GM12801 (cell line): ENCODE data around the gene GALNT15.

Experiments
- TF ChIP-seq, protein P1 (sequence below): IDR thresholded peaks from one replicate; pipeline ENCODE4 v1.5.1; 2011; ENCODE audit warnings: control low read depth; ENCODE audit not compliant: insufficient read length; ENCODE audit errors: extremely low read depth

Gene GALNT15

DNA sequence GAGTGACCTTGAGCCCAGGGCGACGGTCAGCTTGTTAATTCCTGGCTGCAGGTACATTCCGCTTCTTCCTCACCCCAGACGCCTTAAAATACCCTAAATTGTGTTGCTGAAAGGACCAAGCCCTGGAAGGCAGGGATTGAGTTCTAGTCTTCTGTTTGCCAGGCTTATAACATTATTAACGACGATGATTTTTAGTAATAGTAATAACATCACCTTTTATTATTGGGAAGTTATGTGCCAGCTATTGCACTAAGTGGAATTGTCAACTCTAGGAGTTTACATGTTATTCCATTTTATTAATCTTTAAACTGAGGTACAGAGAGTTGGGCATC lies 90.9 kb downstream of the GALNT15 start:
- TF ChIP-seq, protein P1, sequence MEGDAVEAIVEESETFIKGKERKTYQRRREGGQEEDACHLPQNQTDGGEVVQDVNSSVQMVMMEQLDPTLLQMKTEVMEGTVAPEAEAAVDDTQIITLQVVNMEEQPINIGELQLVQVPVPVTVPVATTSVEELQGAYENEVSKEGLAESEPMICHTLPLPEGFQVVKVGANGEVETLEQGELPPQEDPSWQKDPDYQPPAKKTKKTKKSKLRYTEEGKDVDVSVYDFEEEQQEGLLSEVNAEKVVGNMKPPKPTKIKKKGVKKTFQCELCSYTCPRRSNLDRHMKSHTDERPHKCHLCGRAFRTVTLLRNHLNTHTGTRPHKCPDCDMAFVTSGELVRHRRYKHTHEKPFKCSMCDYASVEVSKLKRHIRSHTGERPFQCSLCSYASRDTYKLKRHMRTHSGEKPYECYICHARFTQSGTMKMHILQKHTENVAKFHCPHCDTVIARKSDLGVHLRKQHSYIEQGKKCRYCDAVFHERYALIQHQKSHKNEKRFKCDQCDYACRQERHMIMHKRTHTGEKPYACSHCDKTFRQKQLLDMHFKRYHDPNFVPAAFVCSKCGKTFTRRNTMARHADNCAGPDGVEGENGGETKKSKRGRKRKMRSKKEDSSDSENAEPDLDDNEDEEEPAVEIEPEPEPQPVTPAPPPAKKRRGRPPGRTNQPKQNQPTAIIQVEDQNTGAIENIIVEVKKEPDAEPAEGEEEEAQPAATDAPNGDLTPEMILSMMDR: no peak

DNA sequence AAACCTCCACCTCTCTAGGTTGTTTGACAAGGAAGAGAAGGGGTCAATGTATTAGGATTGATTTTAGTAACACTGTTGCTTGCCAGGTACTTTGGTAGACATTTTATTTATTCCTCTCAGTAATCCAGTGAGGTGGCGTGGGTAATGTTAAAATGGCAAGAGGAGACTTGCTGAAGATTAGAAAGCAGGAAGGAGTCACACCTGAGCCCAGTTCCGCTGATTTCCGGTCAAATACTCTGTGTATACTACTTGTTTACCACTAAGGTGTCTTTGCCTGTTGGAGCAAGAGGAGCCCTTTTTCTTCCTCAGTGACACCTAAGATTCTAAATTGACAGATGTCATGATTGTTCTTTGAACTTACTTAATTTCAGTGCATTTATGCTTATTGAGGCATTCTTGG lies 92.2 kb downstream of the GALNT15 start:
- TF ChIP-seq, protein P1: no peak

DNA sequence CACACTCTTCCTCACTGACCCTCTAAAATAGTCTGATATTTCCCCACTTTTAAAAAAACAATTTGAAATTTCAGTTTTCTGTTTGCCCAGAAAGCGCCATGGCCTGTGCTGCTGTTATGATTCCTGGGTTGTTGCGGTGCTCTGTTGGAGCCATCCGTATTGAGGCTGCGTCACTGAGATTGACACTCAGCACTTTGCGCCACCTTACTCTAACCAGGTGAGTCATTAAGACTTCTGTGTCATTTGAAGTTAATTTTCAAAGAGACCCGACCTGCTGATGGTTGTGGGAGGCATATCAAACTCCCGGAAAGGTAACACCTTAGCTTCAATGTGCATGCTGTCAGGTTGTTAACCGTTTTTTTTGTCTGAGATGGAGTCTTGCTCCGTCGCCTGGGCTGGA lies 96.4 kb downstream of the GALNT15 start:
- TF ChIP-seq, protein P1: no peak

DNA sequence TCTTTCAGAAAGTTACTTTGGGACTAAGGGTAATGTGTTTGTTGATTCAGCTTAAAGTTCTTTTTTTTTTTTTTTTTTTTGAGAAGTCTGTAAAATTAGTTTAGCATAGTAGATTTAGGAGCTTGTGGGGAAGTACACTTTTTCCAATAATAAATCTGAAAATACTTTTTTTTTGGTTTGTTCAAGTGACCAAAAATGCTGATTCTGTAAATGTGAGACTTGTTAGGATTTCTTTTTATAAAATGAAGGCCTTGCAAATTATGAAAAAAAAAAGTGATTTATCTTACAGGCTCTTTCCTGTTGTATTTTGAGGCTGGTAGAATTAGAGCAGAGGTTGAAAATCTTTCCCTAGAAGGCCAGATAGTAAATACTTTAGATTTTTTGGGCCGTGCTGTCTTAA lies 98.1 kb downstream of the GALNT15 start:
- TF ChIP-seq, protein P1: no peak

DNA sequence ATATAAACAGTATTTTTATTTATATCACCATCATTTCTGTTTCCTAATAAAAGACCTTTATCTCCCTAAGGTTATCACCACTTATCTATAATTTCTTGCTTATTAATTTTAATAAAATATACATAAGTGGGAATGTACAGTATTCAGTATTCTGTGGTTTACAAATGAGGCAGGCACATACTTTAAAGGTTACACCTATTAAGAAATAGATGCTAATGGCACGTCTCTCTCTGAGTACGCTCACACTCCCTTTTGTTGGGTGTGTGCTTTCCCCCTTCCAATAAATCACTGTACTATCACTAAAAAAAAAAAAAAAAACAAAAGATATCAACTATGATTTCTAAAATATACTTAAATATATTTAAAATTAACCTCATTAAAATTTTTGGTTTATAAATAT lies 99.4 kb downstream of the GALNT15 start:
- TF ChIP-seq, protein P1: no peak

DNA sequence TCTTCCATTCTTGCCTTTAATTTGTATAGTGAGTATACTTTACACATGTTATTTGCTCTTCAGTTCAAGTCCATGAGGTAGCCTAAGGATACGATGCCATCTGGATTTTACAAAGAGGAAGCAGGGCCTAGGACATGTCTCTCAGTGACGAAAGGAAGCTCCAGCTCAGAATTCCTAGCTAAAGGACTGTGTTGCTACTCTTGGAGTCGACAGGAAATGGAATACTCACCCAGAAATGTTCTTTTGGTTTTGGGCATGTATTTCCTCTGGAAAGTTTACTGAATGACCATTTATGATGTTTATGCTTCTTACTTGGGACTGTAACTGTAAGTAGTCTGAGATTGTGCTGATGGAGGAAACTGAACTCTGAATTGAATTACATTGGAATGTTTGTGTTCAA lies 103.0 kb downstream of the GALNT15 start:
- TF ChIP-seq, protein P1: no peak

DNA sequence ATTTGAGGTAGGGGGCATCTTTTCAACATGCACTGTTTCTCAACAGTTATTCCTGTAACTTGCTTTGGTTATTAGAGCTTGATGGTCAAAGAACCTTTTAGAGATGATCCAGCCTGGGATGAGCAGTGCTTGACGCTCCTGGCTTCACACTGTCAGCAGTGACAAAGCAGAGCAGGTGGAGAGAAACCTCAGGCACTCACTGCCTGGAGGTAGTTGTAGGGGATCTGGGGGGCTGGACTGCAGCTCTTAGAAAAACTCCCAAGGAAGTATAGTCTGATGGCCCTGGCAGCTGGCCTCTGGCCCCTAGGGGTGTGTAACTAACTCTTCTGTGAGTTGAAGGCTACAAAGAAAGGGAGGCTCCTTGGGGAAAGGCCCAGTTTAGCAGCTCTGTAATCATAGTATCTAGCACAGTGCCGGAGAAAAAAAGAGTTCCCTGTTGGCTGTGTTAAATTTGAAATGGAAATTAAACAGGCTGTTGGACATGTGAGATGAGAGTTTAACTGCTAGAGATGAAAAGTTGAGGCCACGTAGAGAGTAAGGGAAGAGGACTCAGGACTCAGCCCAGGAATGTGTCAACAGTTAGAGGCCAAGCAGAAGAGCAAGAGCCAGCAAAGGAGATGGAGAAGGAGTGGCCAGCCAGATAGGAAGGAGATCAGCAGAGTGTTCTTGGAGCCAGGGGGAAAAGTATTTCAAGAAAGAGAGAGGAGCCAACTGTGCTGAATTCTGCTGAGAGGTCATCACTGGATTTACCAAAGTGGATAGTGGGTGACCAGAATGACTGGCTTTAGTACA lies 104.7 kb downstream of the GALNT15 start:
- TF ChIP-seq, protein P1: no peak
